ENCODE data around the gene CLEC2L. TPM values are rescaled to one million over a fixed set of nuclear protein-coding genes. Genes with fewer than 3 reads are reported as not detected.

The CLEC2L gene
- total RNA-seq, 1 donor from 2014 or later = 0.83 TPM

DNA sequence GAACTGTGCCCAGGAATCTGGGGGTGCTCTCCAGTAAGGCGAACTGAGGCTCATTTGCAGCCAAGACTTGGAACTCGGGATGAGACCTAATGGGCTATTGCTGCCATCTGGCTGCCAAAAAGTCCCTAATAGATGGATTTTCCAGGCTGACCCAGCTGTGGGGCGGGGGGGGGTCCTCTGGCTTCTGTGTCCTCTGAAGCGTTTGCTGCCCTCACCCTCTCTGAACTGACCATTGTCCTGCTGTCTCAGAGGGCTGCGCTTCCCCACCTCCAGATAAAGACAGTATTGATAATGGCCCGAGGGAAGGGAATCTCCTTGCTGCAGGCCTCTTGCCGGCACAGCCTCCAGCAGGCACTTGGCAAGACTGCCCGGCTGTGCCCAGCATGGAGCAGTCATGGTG is 46.6 kb downstream of the CLEC2L start:
- ATAC-seq (ENCODE audit: poor library complexity) = no peak

GRCh38 chr7:139570626-139571025 is 47.1 kb downstream of the CLEC2L start:
- ATAC-seq (ENCODE audit: poor library complexity) (no peak), DNase-seq (no peak)
- intact Hi-C loops (cut with DNase I) = no loop called here

More for the DNA sequence above, 46.6 kb downstream of the CLEC2L start:
- DNase-seq = no peak
- intact Hi-C loops (cut with DNase I) = no loop called here

GRCh38 chr7:139571190-139571589 is 47.7 kb downstream of the CLEC2L start:
- no peak for DNase-seq
- no peak for ATAC-seq (ENCODE audit: poor library complexity)
- intact Hi-C loops (cut with DNase I) = no loop called here

DNA sequence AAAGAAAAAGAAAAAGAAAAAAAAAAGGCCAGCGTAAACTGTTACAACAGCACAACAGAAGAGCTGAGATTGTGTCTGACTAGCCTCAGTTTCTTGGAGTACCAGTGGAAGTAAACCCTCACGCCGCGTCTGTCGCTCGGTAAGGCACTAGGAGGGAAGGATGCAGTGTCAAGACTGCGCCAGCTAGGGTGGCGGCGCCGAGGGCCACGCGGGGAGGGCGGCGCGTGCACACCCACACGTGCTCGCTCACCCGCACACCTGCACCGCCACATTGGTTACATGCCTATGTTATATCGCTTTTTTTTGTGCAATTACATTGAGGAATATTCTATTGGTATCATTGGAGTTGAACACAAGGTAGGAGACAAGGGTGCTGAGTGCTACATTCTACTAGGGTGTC is 48.2 kb downstream of the CLEC2L start:
- ATAC-seq (ENCODE audit: poor library complexity) = no peak
- DNase-seq = no peak
- intact Hi-C loops (cut with DNase I) = no loop called here

GRCh38 chr7:139572071-139572470 is 48.6 kb downstream of the CLEC2L start:
- intact Hi-C loops (cut with DNase I) = no loop called here
- ATAC-seq (ENCODE audit: poor library complexity) (no peak), DNase-seq (no peak)

DNA sequence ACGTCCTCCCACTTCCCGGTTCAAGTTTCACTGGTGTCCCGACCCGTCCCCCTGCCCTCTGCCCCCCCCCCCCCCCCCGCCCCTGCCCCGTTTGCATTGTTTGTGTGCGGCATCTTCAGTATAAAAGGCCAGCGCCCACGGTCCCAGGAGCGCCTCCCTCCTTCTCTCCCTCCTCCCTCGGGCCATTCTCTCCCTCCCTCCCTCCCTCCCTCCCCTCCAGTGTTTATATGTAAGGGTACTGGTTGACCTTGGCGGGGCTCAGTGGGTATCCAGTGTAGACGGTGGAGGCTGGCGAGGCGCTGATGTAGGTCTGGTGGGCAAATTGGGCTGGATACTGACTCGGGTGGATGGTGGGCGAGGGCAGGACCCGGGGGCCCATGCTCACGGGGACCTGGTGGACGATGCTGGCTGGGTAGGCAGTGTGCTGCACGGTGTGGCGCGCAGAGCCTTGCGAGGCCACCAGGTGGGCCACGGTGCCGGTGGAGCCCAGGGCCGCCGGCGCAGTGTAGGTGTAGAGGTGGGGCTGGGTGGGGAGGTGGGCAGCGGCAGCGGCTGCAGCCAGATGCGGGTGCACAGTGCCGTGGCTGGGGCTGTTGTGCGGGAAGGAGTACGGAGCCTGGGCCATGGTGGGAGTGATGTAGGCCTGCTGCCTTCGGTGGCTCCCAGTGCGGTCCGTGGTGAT is 49.4 kb downstream of the CLEC2L start:
- no peak for ATAC-seq (ENCODE audit: poor library complexity)
- DNase-seq = no peak
- intact Hi-C loops (cut with DNase I) = no loop called here

GRCh38 chr7:139573871-139574270 is 50.4 kb downstream of the CLEC2L start:
- ATAC-seq (ENCODE audit: poor library complexity) = no peak
- intact Hi-C loops (cut with DNase I) = no loop called here

GRCh38 chr7:139574618-139575337 is 51.3 kb downstream of the CLEC2L start:
- DNase-seq = peak; percentile 52
- intact Hi-C loops (cut with DNase I) = no loop called here
- ATAC-seq (ENCODE audit: poor library complexity) = peak; percentile 94

More at GRCh38 chr7:139573871-139574270, 50.4 kb downstream of the CLEC2L start:
- DNase-seq = no peak

- no peak for DNase-seq
- no peak for ATAC-seq (ENCODE audit: poor library complexity)
- intact Hi-C loops (cut with DNase I) = no loop called here
Observed at GRCh38 chr7:139575338-139575680, 51.8 kb downstream of the CLEC2L start.

- no peak for DNase-seq
Observed at GRCh38 chr7:139576179-139576973, 52.9 kb downstream of the CLEC2L start.

DNA sequence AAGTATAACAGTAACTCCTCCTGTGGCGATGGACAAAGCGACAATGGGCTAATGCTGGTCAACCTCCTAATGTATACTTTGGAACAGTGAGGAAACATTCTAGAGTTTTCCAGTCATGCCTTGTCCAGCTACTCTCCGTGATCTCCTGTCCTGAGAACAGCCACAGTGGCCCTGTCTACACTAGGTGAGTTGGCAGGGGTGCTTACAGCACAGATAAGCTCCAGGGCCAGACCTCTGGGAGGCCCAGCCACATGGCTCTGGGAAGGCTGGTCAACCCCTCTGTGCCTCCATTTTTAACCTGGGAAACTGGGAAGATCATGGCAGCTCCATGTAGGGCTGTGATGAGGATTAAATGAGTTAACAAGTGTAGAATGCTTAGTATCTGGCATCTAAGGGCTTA is 57.0 kb downstream of the CLEC2L start:
- ATAC-seq (ENCODE audit: poor library complexity) (no peak), DNase-seq (no peak)
- intact Hi-C loops (cut with DNase I) = no loop called here

More at GRCh38 chr7:139576179-139576973, 52.9 kb downstream of the CLEC2L start:
- ATAC-seq (ENCODE audit: poor library complexity) = no peak
- intact Hi-C loops (cut with DNase I) = no loop called here

GRCh38 chr7:139582130-139582650 is 58.7 kb downstream of the CLEC2L start:
- ATAC-seq (ENCODE audit: poor library complexity) = no peak
- no peak for DNase-seq
- intact Hi-C loops (cut with DNase I) = no loop called here

DNA sequence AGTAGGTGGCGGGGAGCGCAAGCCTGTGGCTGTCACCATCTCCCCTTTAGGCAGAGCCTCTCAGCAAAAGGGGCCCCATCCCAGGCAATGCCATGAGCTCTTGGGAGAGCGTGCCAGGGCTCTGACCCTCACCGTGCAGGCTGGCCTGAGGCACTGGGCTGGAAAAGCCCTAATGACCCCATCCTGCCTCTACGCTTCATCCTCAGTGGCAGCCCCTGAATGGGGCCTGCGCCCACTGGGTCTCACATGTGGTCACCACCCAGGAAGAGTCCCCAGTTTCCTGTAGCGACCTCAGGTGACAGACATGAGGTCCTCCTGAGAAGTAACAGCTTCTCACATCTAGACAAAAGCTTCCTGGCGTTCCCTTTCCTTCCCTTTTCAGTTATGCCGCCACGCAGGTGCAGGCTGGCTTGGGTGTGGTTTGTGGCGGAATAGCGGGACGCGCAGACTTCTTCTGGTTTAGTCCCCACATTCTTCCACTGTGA is 59.2 kb downstream of the CLEC2L start:
- intact Hi-C loops (cut with DNase I) = no loop called here
- no peak for ATAC-seq (ENCODE audit: poor library complexity)
- DNase-seq = no peak

- intact Hi-C loops (cut with DNase I) = no loop called here
- DNase-seq = no peak
- ATAC-seq (ENCODE audit: poor library complexity) = no peak
Observed at GRCh38 chr7:139583826-139584553, 60.5 kb downstream of the CLEC2L start.

- DNase-seq = no peak
- intact Hi-C loops (cut with DNase I) = no loop called here
- ATAC-seq (ENCODE audit: poor library complexity) = no peak
Observed at GRCh38 chr7:139585042-139585441, 61.6 kb downstream of the CLEC2L start.

DNA sequence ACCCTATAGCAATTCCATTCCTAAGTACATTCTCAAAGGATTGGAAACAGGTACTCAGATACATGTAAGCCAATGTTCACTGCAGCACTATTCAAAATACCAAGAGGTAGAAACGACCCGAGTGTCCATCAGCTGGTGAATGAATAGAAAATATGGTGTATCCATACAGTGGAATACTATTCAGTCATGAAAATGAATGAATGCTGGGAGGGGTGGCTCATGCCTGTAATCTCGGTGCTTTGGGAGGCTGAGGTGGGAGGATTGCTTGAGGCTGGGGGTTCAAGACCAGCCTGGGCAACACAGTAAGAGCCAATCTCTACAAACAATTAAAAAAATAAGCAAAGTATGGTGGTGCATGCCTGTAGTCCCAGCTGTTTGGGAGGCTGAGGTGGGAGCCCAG is 62.8 kb downstream of the CLEC2L start:
- intact Hi-C loops (cut with DNase I) = no loop called here
- DNase-seq (no peak), ATAC-seq (ENCODE audit: poor library complexity) (no peak)

- intact Hi-C loops (cut with DNase I) = no loop called here
- DNase-seq (no peak), ATAC-seq (ENCODE audit: poor library complexity) (no peak)
Observed at GRCh38 chr7:139587535-139587934, 64.0 kb downstream of the CLEC2L start.

GRCh38 chr7:139588632-139589031 is 65.1 kb downstream of the CLEC2L start:
- ATAC-seq (ENCODE audit: poor library complexity) (peak; percentile 66), DNase-seq (no peak)
- intact Hi-C loops (cut with DNase I) = no loop called here

GRCh38 chr7:139589474-139589873 is 66.0 kb downstream of the CLEC2L start:
- ATAC-seq (ENCODE audit: poor library complexity) (no peak), DNase-seq (no peak)
- intact Hi-C loops (cut with DNase I) = no loop called here

Data from Right ventricle myocardium superior (tissue), 1 donor.